ENCODE results near the gene CELF1.

The CELF1 gene

GRCh38 chr11:47552566-47553405 lies at the start of gene CELF1:
TSS of gene CELF1 (minus strand) at chr11:47553132. CDS start at chr11:47499523, 53,609 bp downstream.
- peak; percentile 92 for DNase-seq

- DNase-seq: no peak
Measured at GRCh38 chr11:47599902-47600301, 47.0 kb upstream of the CELF1 start.

GRCh38 chr11:47595967-47596366 lies 43.0 kb upstream of the CELF1 start:
- DNase-seq: no peak

- DNase-seq: no peak
Measured at GRCh38 chr11:47595029-47595428, 42.1 kb upstream of the CELF1 start.

GRCh38 chr11:47593934-47594855 lies 41.3 kb upstream of the CELF1 start, which contains the start of gene C1QTNF4:
TSS of gene C1QTNF4 (minus strand) at chr11:47594411. CDS start at chr11:47590810, 3,601 bp downstream.
- no peak for DNase-seq

- DNase-seq: no peak
Measured at GRCh38 chr11:47593492-47593933, 40.6 kb upstream of the CELF1 start.

- DNase-seq: no peak
Measured at GRCh38 chr11:47592970-47593369, 40.0 kb upstream of the CELF1 start.

GRCh38 chr11:47592251-47592650 lies 39.3 kb upstream of the CELF1 start:
- DNase-seq: no peak

- no peak for DNase-seq
Measured at GRCh38 chr11:47591764-47592163, 38.8 kb upstream of the CELF1 start.

GRCh38 chr11:47589977-47590861 lies 37.3 kb upstream of the CELF1 start:
- no peak for DNase-seq

GRCh38 chr11:47589584-47589976 lies 36.6 kb upstream of the CELF1 start:
- DNase-seq: no peak

GRCh38 chr11:47589118-47589517 lies 36.2 kb upstream of the CELF1 start:
- DNase-seq: no peak

- no peak for DNase-seq
Measured at GRCh38 chr11:47587723-47588326, 34.9 kb upstream of the CELF1 start.

- no peak for DNase-seq
Measured at GRCh38 chr11:47587039-47587716, 34.2 kb upstream of the CELF1 start.

- no peak for DNase-seq
Measured at GRCh38 chr11:47586098-47586855, 33.3 kb upstream of the CELF1 start, which contains the start of gene FAM180B. TSS of gene FAM180B (plus strand) at chr11:47586678. CDS start at chr11:47586769, 91 bp downstream.

- DNase-seq: no peak
Measured at GRCh38 chr11:47583844-47584243, 30.9 kb upstream of the CELF1 start.

- DNase-seq: peak; percentile 88
Measured at GRCh38 chr11:47578524-47579494, 25.9 kb upstream of the CELF1 start, which contains the start of the genes KBTBD4 and NDUFS3. TSS of gene KBTBD4 (minus strand) at chr11:47578970. CDS start at chr11:47578951, 19 bp downstream. TSS of gene NDUFS3 (plus strand) at chr11:47579074. CDS start at chr11:47579092, 18 bp downstream.

- no peak for DNase-seq
Measured at GRCh38 chr11:47577460-47578041, 24.6 kb upstream of the CELF1 start.

GRCh38 chr11:47573321-47573720 lies 20.4 kb upstream of the CELF1 start:
- DNase-seq: no peak
